HG02973 (cell line): Measurements from ENCODE around the gene GRIA1.

ENCODE experiments used
- ATAC-seq: cut with Tn5 transposase; IDR thresholded peaks from one replicate; pipeline ENCODE4 v1.9.1; 2021; ENCODE audit warnings: moderate library complexity; ENCODE audit not compliant: unreplicated experiment

The GRIA1 gene

GRCh38 chr5:153496835-153497234 is 6.4 kb downstream of the GRIA1 start:
- no peak for ATAC-seq

DNA sequence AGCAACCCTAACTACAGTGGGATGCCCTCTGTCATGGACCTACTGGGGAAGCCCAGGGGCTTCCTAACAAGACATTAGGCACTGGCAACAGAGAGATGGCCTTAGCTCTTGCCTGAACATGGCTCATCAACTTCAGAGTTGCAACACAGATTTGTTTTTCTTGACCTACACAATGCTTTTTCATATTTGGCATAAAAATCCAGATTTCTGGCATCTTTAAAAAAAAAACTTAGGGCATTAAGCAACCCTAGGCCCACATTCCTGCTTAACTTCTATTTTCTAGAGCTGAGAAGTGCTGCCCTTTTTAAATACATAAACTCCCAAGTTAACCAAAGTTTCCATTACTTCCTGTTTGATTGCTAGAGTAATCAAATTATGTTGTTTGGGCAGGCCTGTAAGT is 8.0 kb downstream of the GRIA1 start:
- no peak for ATAC-seq

DNA sequence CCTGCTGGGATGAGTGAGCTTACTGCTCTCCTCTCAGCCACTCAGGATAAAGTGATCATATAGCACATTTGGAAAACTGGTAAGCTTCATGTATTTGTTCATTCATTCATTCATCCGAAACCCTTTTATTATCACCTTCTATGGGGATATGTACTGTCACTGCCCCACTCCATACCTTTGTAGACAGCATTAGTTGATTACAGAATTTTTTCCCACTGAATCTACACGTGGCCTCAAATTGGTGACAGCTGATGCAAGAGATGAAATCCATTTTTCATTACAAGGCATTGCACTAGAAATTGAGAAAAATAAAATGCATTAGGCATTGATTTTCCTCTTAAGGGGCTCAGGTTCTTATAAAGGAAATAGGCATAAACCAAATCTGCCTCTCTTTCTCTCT is 9.7 kb downstream of the GRIA1 start:
- ATAC-seq: no peak

- ATAC-seq: no peak
These were observed 14.3 kb downstream of the GRIA1 start for GRCh38 chr5:153504726-153505125.

DNA sequence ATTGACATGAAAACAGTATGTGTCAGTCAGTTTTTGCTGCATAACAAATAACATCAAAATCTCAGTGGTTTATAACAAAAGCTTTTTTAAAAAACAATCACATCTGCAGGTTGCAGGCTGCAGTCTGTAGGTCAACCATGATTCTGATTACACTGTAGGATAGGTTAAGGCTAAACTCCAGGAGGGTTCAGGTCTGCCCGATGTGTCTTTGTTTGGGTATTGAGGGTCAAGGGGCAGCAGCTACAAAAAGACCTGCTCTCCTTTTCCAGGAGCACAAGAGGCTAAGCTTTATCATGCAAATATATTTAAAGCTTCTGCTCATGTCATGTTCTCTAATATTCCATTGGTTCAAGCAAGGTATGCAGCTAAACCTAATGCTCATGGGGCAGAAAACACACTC is 18.2 kb downstream of the GRIA1 start:
- ATAC-seq: no peak

DNA sequence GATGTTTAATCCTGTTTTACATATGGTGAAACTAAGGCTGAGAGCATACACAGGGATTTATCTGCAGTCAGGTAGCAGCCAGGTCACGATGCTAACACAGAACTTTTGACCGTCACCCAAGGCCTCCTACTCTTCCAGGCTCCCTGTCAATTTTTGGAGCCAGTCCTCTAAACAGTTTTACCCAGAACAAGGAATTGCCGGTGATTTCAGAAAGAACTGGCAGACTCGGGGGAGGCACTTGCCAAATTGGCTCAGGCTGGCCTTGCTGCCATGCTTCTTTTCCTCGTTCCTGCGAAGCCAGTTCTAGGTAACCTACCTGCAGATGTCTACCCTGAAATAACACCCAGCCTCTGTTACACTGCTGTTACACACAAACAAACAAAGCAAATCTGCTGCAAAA is 21.2 kb downstream of the GRIA1 start:
- no peak for ATAC-seq

- ATAC-seq: no peak
These were observed 22.7 kb downstream of the GRIA1 start for GRCh38 chr5:153513156-153513555.

DNA sequence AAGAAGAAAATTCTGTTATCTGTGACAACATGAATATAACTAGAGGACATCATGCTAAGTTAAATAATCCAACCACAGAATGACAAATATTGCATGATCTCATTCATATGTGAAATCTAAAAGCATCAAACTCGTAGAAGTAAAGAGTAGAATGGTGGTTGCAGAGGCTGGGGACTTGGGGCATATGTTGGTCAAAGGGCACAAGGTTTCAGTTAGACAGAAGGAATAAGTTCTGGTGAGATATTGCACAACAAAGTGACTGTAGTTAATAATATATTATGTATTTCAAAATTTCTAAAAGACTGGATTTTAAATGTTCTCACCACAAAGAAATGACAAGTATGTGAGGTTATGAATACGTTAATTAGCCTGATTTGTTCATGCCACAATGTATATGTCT is 24.8 kb downstream of the GRIA1 start:
- no peak for ATAC-seq

DNA sequence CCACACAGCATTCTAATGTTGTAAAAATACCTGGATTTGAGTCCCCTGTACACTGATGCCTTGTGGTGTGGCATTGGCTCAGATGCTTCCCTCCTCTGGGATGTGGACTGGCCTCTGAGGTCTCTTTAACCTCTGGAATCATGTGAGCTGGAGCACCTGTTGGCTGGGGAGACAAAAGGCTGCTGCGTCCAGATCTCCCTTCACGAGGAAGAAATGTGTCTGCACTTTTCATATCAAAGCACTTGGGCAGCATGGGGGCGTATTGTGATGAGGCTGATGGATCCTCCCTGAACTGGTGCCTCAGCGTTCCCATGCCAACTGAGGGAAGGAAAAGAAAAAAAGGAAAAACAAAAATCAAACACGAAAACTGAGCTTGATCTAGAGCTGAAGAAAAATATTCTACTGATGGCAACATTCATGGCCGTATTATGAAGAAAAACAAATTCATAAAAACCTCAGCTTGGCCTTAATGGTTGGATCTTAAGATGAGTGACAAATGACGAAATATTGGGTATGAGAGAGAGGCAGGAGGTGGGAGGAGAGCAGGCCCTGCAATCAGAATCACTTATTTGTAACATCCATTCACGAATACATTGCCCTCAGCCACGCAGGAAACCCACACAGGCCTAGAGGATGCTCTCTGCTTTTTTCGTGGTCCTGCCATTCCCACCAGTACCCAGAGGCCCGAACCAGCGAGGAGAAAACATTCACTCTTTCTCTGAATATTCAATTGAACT is 26.2 kb downstream of the GRIA1 start:
- ATAC-seq: no peak

DNA sequence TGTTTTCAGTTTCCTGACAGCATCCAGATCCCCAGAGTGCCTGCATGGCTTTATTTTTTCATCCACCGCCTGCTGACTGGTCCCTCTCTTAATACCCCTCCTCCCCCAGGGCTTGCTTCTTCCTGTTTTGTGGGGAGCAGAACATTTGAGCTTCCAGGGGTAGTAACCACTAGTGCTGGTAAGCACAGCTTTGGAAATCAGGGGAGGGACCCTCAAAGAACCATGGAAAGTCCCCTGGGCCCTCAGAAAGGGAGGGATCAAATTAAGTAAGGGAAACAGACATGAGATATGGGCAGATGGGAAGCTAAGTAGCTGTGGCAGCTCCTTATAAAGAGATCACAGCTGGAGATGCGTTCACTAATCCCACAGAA is 26.8 kb downstream of the GRIA1 start:
- no peak for ATAC-seq

- ATAC-seq: no peak
These were observed 29.7 kb downstream of the GRIA1 start for GRCh38 chr5:153520137-153520536.

- ATAC-seq: no peak
These were observed 30.5 kb downstream of the GRIA1 start for GRCh38 chr5:153520952-153521351.

- no peak for ATAC-seq
These were observed 32.7 kb downstream of the GRIA1 start for GRCh38 chr5:153523211-153523610.

GRCh38 chr5:153523831-153524230 is 33.4 kb downstream of the GRIA1 start:
- no peak for ATAC-seq

DNA sequence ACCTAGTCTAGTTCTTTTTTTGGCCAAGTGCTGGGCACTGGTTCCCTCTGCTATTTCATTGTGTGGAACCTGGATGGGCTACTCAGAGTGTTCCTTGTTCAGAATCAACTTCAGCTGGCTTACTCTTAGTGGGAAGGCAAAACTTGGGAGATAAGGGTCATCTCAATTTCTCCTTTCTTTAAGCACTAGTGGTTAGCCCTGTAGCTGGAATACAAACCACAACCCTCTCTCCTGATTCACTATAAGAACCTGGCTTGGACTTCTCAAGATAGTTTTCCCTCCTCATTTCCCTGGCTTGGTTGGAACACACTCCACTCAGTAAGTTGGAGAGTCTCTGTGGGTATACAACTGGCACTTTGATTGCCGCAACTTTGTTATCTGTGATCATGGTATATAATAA is 35.1 kb downstream of the GRIA1 start:
- ATAC-seq: no peak

- no peak for ATAC-seq
These were observed 40.1 kb downstream of the GRIA1 start for GRCh38 chr5:153530357-153531143.

GRCh38 chr5:153533546-153533945 is 43.1 kb downstream of the GRIA1 start:
- ATAC-seq: no peak

DNA sequence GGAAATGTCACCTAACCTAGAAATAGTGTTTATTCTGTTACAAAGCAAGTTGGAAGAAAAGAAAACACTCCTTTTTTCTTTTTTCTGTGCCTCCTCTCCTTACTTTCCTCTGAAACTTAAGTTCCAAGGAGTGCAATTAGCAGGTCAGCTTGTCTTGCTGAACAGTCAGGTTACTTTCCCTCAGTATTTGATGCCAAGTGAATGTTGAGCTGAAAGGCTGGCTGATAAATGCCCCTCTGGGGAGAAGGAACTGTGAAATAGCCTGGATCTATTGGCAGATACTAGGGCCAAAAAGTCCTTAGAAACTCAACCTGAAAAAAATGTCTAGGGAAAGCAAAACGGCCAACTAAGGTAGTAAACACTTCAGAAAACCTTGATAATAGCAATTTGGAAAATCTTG is 43.6 kb downstream of the GRIA1 start:
- no peak for ATAC-seq

DNA sequence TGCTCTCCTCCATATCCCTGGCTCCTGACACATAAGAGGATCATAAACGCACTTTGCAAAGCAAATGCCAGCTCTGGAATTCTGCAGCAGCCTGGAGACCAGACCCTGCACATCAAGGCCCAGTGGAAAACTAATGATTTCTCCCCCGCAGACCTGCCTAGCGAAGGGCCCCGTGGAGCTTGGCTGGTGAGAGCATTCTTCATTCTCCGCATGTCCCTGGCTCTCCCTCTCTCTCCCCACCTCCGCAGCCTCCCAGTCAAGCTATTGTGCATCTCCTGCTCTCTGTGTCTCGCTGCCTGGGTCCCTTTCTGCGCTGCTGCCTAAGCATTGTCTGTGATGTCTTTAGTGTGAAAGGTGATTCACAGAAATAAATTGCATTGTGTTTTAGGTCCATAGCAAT is 46.7 kb downstream of the GRIA1 start:
- no peak for ATAC-seq

DNA sequence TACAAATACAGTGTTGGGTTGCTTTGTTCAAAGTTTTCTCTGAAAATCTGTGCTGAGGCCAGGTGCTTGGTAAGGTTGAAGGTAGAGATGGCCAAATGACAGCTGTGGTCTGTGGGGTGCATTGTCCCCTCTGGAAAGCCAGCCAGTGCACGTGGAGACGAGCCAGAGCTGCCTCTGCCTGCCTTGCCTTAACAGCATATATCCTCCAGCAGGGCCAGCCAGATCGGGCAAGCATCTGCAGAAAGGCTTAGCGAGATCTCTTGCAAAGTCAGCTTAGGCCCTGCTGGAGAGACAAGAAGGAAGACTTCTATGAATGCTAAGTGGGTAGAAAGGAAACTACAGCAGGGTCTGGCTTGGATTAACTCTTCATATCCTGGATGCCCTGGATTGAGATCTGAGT is 49.5 kb downstream of the GRIA1 start:
- ATAC-seq: no peak

- ATAC-seq: no peak
These were observed 52.1 kb downstream of the GRIA1 start for GRCh38 chr5:153542536-153542935.

GRCh38 chr5:153543288-153543687 is 52.8 kb downstream of the GRIA1 start:
- ATAC-seq: no peak
